Left cardiac atrium (tissue), 4 donors: ENCODE measurements around the gene HES1. TPM values are rescaled to one million over a fixed set of nuclear protein-coding genes. Genes with fewer than 3 reads are reported as not detected.

Experiments used
- ATAC-seq, 2 donors: fragments of 200-7000 bp; cut with Tn5 transposase; one replicate each; pipeline ENCODE4 v1.9.1; 2020; ENCODE audit warnings: mild to moderate bottlenecking in 2 of 2, moderate library complexity in 2 of 2
- DNase-seq: peaks from one replicate; pipeline ENCODE4 v3.0.0-alpha.2; 2020
- intact Hi-C, 2 donors: fragments of 100-400 bp; cut with DNase I; formaldehyde crosslinking; loops; one replicate each; pipeline versions ENCODE4 v1.14.1 to v1.15.1; 2022 to 2023
- total RNA-seq, 2 donors: library from RNA; stranded (reverse); fragmentation: NEBNext Ultra II Directional; extraction: Animal tissue kit (Norgen Biotek cat#: 25700); gene quantifications; one replicate each; pipeline ENCODE4 v1.2.1, GENCODE V29; 2021
- donor health status: DM: no; HTN: yes; CAD: no.
- donor health status: DM: no; HTN: yes; CAD: no; lungs with severe emphysema.
- donor health status: DM: yes; HTN: yes; CAD: no.
- donor health status: Dilated cardiomyopathy.

HES1 gene
- total RNA-seq, 2 donors from 2014 or later = 13.2 to 60.5 TPM

DNA sequence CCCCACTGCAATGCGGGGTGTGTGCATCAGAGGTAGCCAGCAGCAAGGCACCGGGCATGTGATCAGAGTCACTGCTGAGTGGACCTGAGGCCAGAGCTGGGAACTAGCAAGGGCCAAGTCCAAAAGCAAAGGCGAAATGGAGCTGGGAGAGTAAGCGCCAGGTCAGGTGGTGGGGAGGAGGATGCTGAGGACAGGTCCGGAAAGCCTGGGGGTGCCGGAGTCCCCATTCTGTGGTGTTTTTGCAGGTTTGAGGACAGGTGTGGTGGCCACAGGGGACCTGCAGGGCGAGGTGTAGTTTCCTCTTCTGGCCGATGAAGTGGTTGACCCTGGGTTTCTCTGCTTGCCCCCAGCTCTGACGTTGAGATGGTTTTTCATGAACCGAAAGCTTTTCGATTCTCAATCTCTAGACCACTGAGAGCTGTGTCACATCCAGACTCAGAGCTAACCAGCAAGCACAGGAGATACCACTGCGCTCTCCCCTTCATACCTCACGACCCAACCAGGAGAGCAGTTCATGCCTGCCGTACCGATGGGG lies 35.0 kb upstream of the HES1 start:
- intact Hi-C loops = no loop called here
- ATAC-seq (no peak), DNase-seq (no peak)

GRCh38 chr3:194101592-194102432 lies 34.1 kb upstream of the HES1 start:
- no peak for ATAC-seq
- intact Hi-C loops = no loop called here
- DNase-seq = no peak

- DNase-seq (no peak), ATAC-seq (no peak)
- intact Hi-C loops = no loop called here
Measured at GRCh38 chr3:194102436-194102835, 33.5 kb upstream of the HES1 start.

DNA sequence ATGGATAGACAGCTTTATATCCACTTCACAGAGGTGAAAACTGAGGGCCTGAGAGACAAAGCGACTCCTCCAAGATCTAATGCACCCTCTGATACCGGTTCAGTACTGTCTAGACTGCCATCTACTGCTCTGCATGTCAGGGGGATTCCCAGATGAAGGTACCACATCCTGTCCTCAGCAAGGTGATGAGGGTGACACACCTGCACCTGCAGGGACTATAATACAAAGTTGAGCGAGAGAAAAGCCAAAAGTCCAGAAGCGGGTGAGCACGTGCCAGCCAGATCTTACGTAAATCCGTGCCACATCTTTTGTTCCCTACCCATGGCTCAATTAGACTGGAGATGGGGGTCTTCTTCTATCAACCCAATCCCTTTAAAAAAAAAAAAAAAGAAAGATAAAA lies 32.4 kb upstream of the HES1 start:
- intact Hi-C loops = no loop called here
- DNase-seq (no peak), ATAC-seq (no peak)

DNA sequence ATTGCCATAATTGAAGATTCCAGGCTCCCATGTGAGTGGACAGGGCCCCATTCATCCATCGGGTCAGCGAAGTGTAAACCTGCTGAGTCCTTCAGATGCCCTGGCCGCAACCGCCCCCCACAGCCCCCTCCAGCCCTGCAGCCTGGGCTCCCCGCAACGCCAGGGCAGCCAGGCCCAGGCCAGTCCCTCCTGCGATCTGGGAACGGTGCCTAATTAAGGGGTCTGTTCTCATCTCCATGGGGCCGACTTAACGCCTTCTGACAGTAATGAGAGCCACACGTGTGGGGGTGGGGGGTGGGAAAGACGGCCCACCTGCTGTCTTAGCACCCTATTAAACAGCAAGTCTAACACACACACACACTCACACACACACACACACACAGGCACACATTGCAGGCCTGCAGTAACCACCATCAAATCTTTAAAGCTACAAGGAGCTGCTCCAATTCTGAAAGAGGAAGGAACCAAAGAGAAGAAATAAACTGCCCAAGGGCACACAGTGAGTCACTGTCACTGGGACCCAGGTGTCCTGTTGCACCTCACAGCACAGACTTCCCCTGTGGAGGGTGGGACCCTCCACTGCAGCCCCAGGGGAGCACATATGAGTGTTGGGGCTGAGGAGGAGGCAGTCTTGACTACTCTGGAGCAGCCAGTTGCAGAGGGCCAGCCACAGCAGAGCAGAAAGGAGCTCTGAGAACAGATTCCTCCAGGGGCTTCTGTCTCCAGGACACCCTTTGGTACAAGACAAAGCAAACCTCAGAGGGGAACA lies 31.8 kb upstream of the HES1 start:
- DNase-seq (no peak), ATAC-seq (no peak)
- intact Hi-C loops = no loop called here

DNA sequence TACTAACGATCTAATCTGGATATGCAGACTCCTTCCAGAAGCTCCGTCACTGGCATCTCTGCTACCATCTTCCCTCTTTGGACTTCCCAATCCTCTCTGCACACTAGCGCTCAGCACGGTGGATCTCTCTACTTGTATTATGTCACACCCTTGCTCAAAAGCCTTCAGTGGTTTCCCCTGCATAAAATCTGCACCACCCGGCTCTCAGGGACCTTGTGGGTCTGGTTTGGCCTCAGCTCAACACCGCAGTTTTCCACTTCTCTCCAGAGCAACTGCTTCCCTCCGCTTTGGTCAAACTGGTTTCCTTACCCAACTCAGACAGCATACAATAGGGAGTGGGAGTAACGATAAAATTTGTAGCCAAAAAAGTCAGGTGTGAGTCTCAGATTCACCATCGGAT lies 30.7 kb upstream of the HES1 start:
- intact Hi-C loops = no loop called here
- DNase-seq (no peak), ATAC-seq (no peak)

DNA sequence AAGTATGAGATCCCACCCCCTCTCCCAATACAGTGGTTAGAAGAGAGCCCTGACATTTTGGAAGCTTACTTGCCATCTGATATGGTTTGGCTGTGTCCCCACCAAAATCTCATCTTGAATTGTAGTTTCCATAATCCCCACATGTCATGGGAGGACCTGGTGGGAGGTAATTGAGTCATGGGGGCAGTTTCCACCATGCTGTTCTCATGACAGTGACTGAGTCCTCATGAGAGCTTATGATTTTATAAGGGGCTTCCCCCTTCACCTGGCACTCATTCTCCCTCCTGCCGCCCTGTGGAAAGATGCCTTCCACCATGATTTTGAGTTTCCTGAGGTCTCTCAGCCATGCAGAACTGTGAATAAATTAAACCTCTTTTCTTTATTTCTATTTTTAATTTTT lies 28.8 kb upstream of the HES1 start:
- ATAC-seq = no peak
- intact Hi-C loops = no loop called here
- no peak for DNase-seq

DNA sequence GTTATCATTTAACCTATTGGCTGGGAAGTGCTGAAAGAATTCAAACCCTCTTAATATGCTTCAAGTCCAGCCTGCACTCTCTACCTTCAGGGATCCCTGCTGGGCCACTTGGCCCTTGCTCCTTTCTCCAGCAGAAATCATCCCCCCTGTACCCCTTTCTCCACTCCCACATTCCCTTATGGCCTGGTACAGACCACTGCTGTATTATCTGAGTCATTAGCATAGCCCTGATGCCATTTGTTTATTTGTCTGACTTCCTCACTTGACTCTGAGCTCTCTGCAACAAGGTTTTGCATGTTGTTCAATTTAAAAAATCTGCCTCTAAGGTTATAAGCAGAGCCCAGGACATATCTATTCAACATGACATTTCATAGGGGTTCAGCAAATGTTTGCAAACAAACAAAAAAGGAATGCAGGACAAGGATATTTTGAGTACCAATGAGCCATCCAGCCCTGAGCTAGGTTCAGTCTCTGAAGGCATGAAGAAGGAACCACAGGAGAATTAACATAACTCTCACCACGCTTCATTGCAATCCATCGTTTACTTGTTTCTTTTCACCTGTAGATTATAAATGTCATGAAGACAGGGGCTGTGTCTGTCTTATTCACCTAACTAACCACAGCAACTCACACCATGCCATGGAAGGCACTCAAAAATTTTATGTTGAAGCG lies 26.6 kb upstream of the HES1 start:
- intact Hi-C loops = no loop called here
- DNase-seq (no peak), ATAC-seq (no peak)

DNA sequence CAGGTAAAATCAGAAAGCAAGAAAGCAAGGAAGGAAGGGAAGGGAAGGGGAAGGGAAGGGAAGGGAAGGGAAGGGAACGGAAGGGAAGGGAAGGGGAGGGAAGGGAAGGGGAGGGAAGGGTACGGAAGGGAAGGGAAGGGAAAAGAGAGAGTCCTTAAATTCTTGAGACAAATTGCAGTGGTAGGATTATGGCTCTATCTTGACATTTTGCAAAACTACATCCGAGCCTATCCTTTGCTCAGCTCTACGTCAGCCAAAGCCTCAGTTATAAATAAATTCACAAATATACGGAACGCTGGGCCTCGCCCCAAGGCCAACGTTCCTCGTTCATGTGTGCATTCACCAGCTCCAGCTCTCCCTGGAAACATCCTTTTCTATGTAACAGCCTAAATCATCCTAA lies 25.5 kb upstream of the HES1 start:
- DNase-seq (no peak), ATAC-seq (no peak)
- intact Hi-C loops = no loop called here

DNA sequence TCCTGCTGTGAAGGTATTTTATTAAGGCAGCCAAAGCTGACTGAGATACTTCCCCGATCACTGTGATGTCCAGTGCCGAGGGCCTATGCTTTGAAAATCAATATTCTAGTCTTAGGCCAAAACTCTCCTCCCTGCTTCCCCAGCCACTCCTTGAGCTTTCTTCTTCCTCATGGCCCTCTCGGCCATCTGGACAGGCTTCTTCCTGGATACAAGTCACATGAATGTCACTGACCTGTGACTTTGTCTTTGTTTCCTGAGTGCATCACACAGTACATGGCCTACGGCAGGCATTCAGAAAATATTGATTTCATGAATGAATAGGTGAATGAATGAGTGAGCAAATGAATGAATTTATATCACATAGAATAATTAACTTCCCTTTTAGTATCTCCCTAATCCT lies 24.6 kb upstream of the HES1 start:
- DNase-seq (no peak), ATAC-seq (no peak)
- intact Hi-C loops = no loop called here

GRCh38 chr3:194112120-194113106 lies 23.5 kb upstream of the HES1 start:
- DNase-seq = no peak
- intact Hi-C loops = no loop called here
- peak; percentile 41 to 93 for ATAC-seq

- intact Hi-C loops = no loop called here
- ATAC-seq (no peak), DNase-seq (no peak)
Measured at GRCh38 chr3:194114123-194114522, 21.8 kb upstream of the HES1 start.

DNA sequence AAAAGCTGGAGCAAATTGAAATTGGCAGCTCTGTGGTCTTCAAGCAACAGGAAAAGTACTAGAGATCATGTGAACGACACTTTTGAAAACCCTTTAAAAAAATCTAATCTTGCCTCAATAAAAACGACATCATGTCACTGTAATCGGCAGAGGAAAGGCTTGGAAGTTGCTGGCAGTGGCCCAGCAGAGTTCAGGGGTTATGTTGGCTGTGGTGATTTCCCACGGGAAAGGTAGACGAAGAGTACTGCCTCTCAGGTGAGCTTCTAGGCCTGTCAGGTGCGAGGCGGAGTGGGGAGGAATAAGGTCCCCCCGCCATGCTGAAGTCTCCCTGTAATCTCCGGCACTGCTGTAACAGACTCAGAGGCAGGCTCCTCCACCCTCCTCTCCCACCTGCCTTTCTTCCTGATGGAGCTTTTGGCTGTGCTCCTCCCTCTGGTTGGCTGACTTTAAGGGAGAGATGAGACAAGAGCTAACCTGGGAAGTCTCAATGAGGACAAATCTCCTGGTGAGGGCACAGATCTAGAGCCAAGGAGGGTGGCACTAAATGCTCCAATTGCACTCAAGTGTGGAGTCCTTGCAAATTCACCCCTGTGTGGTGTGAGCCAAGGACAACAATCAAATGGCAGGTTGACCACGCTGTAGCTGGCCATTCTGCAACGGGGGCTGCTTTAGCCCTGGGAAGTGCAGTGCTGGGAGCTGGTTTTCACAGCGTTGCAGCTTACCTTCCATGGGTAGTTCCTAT lies 18.7 kb upstream of the HES1 start:
- ATAC-seq (no peak), DNase-seq (no peak)
- intact Hi-C loops = no loop called here

DNA sequence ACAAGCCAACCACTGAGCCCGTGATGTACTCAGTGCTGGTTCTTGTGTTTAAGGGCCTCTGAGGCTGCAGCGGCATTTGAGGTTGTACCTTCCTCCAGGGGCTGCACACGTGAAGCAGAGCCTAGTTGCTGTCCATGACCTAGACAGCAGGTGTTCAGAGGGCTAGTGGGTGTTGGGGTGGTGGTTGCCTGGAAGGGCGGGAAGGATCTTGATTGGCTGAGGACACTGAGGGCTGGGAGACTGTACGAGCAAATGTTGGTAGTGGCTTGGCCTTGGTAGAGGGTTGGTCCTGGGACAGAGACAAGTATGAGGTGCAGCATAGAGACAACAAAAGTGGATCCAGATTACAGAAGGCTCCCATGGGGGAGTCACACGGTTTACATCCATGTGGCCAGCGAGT lies 17.0 kb upstream of the HES1 start:
- intact Hi-C loops = no loop called here
- ATAC-seq = no peak
- DNase-seq = no peak

DNA sequence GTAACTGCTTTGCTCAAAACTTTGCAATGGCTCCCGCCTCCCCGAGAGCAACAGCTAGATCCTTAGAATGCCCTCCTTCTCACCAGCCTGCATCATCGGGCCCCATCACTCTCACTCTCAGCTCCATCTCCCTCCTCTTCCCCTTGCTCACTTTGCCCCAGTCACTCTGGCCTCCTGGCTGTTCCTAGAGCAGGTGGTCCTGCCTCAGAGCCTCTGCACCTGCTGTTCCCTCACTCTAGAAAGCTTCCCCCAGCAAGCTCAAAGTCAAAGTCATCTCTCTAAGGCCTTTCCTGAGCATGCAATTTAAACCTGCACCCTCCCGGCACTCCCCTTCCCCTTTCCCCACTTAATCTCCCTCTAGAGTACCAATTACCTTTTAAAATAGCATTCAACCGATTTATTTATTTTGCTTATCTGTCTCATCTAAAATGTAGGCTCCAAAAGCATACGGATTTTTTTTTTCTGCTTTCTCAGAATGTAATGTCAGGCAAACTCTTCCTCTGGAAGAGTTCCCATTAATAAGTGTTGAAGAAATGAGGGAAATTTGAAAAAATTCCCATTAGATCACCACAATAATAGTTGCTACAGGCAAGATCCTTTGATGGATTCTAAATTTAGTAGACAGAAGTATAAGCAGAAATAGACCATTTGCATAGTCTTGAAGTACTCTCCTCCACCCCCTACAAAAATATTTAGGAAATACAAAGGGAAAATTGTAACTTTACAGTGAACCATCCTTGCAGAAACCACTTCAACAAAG lies 15.9 kb upstream of the HES1 start:
- intact Hi-C loops = no loop called here
- ATAC-seq (no peak), DNase-seq (no peak)

DNA sequence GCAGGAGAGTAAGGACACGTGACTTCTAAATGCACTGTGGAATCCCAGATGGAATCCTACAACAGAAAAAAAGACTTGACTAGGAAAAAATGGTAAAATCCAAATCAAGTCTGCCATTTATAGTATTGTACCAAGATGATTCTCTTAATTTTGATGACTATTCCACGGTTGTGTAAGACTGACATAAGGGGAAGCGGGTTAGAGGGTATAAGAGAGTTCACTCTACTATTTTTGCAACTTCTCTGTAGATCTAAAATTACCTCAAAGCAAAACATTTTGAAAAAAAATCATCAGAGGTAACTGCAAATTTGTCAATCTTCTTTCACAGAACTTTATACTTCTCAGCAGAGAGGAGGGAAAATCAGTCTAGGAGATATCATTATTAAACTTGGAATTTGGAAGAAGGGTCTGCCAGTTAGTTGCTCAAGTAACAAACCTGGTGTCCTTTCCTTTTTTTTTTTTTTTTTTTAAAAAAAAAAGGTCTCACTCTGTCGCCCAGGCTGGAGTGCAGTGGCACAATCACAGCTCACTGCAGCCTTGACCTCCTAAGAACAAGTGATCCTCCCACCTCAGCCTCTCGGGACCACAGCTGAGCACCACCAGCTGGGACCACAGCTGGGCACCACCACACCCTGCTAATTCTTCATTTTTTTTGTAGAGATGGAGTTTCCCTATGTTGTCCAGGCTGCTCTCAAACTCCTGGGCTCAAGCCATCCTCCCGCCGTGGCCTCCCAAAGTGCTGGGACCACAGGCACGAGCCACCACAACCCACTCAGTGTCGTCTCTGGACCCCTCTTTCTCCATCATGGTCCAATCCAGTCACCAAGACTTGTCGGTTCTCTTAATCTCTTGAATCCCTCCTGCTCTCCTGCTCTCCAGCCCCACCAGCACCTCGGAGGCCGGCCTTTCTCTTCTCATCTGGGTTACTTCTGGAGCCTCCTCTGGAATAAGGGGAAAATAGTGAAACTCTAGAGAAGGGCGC lies 14.9 kb upstream of the HES1 start:
- DNase-seq (no peak), ATAC-seq (no peak)
- intact Hi-C loops = no loop called here
